Common myeloid progenitor, CD34-positive (primary cell): Measurements from ENCODE around the gene LRRC37A3.
"Not testable (repeated sequence)": the region's sequence is repeated elsewhere in the genome, so short reads cannot be mapped to it uniquely, and the experiment has no call there.

Experiments used
- CTCF ChIA-PET: fragments of 350-600 bp; sonication (Branson Sonifier 250); formaldehyde crosslinking; loops from one replicate; lab custom pipeline; 2021; ENCODE audit warnings: antibody characterized with exemption; lab: Charles Lee
- POLR2A ChIA-PET: fragments of 350-600 bp; sonication (Branson Sonifier 250); formaldehyde crosslinking; loops from one replicate; lab custom pipeline; 2021; ENCODE audit warnings: antibody characterized with exemption; lab: Charles Lee
- DNase-seq, 3 donors: peaks; one replicate each; pipeline versions ENCODE4 v3.0.0 to v3.0.0-alpha.2; 2013
- H3K27ac ChIP-seq, 2 experiments: 1 replicate in 1 of 2; 2 replicates in 1 of 2; pipeline ENCODE4 v1.7.0; 2013; ENCODE audit warnings: inconsistent platforms in 2 of 2, low read length in 2 of 2, mild to moderate bottlenecking in 2 of 2, low read depth in 1 of 2, moderate library complexity in 1 of 2; ENCODE audit not compliant: severe bottlenecking in 2 of 2, insufficient read depth in 1 of 2, poor library complexity in 1 of 2
- H3K27me3 ChIP-seq, 5 experiments: replicated peaks in 2 of 5; 1 replicate in 3 of 5; 2 replicates in 2 of 5; pipeline versions ENCODE4 v1.6.1 to v1.7.0; 2013; ENCODE audit warnings: low read length in 4 of 5, mild to moderate bottlenecking in 2 of 5, moderate library complexity in 2 of 5, inconsistent platforms in 1 of 5; ENCODE audit not compliant: insufficient read depth in 5 of 5, control insufficient read depth in 4 of 5
- H3K36me3 ChIP-seq, 4 experiments: 1 replicate in 2 of 4; 2 replicates in 2 of 4; pipeline versions ENCODE4 v1.6.1 to v1.7.0; 2013; ENCODE audit warnings: low read length in 3 of 4, control low read depth in 1 of 4, mild to moderate bottlenecking in 1 of 4; ENCODE audit not compliant: control insufficient read depth in 4 of 4, insufficient read depth in 4 of 4
- H3K4me1 ChIP-seq, 4 experiments: 1 replicate in 3 of 4; 2 replicates in 1 of 4; pipeline versions ENCODE4 v1.6.1 to v1.7.1; 2013; ENCODE audit warnings: low read length in 3 of 4, mild to moderate bottlenecking in 3 of 4, control low read depth in 1 of 4, inconsistent platforms in 1 of 4, moderate library complexity in 1 of 4; ENCODE audit not compliant: control insufficient read depth in 4 of 4, insufficient read depth in 4 of 4; ENCODE audit errors: control extremely low read depth in 1 of 4
- H3K4me3 ChIP-seq, 7 experiments: 1 replicate in 4 of 7; 2 replicates in 3 of 7; pipeline versions ENCODE4 v1.5.1 to v1.7.0; 2013; ENCODE audit warnings: mild to moderate bottlenecking in 7 of 7, low read length in 6 of 7, moderate library complexity in 6 of 7, inconsistent platforms in 2 of 7, low read depth in 2 of 7, control low read depth in 1 of 7; ENCODE audit not compliant: insufficient read depth in 4 of 7, control insufficient read depth in 1 of 7; ENCODE audit errors: extremely low read depth in 1 of 7
- H3K9me3 ChIP-seq, 5 experiments: 1 replicate in 4 of 5; 2 replicates in 1 of 5; pipeline versions ENCODE4 v1.6.1 to v1.7.1; 2013; ENCODE audit warnings: low read length in 4 of 5, mild to moderate bottlenecking in 2 of 5, inconsistent platforms in 1 of 5, low read depth in 1 of 5, moderate library complexity in 1 of 5; ENCODE audit not compliant: control insufficient read depth in 4 of 5, insufficient read depth in 2 of 5; ENCODE audit errors: control extremely low read depth in 1 of 5
- WGBS: methylation state at CpG from one replicate; pipeline ENCODE4 v1.1.5; 2013; ENCODE audit not compliant: insufficient coverage; 5-methylcytosine and 5-hydroxymethylcytosine counted together

Gene LRRC37A3

DNA sequence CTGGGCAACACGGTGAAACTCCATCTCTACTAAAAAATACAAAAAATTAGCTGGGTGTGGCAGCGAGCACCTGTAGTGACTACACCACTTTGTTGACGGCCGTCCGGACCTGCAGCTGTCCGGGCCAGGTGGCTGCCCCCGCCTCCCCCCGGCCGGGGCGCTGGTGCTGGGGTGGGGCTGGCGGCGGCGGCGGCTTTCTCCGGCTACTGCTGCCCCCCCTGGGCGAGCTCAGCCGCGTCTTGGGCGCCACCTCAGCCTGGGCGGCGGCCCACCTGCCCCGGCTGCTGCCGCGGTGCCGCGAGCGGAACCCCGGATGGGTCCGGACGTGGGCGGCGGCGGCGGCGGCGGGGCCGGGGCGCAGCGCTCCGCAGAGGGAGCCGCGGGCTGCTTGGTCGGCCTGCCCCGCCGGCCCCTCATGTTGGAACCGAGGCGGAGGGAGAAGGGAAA, 413 bp downstream of the LRRC37A3 start:
- DNase-seq, result peak in 2 of 3 donors; percentile 30 to 56
- CTCF ChIA-PET, result interaction anchor here (1.4 to 1.5 kb wide), 2 partner anchors 20 to 253 kb away, joined by 3 to 10 read pairs; no protein-coding TSS in a partner anchor
- 0% methylated on average over 5 of the region's 47 CpGs for WGBS
- H3K9me3 ChIP-seq, H3K36me3 ChIP-seq, H3K27me3 ChIP-seq, POLR2A ChIA-PET: not testable (repeated sequence)
- peak overlapping the region; percentile 68 to 89 for H3K27ac ChIP-seq
- peaks cover 0 to 34% (median 24%) of the 10 kb centered on the region in 4 experiments for H3K4me1 ChIP-seq
- H3K4me3 ChIP-seq, result peak overlapping the region; percentile 43 to 82 (median 63)

DNA sequence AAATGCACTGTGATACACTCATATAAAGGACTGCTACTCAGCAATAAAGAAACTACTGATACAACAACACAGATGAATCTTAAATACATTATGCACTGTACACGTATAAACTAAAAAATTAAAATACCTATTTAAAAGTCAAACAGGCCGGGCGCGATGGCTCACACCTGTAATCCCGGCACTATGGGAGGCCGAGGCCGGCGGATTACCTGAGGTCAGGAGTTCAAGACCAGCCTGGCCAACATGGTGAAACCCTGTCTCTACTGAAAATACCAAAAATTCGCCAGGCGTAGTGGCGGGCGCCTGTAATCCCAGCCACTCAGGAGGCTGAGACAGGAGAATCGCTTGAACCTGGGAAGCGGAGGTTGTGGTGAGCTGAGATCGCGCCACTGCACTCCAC, 1.7 kb downstream of the LRRC37A3 start:
- POLR2A ChIA-PET, CTCF ChIA-PET: not testable (repeated sequence)
- WGBS, result no CpG with 5 or more reads among the region's 16 CpGs

DNA sequence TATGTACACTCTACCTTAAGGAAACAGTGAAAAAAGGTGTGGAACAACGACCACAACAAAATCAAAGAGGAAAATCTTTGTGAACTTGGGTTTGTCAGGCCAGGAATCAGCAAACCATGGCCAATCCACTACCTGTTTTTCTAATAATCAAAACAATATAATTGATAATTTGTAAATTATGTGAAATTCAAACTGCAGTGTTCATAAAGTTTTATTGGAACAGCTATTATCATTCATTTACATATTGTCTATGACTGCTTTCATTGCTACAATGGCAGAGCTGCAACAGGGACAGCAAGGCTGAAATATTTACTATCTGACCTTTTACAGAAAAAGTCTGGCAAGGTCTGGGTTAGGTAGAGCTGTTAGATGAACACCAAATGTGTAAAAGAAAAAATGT, 4.0 kb downstream of the LRRC37A3 start:
- POLR2A ChIA-PET, H3K27me3 ChIP-seq, H3K4me3 ChIP-seq, H3K27ac ChIP-seq, CTCF ChIA-PET, H3K36me3 ChIP-seq, H3K9me3 ChIP-seq, DNase-seq, H3K4me1 ChIP-seq: not testable (repeated sequence)
- no CpG with 5 or more reads among the region's 1 CpG for WGBS

More for the DNA sequence above, 1.7 kb downstream of the LRRC37A3 start:
- not testable (repeated sequence) for H3K4me3 ChIP-seq, H3K9me3 ChIP-seq, DNase-seq, H3K27ac ChIP-seq, H3K36me3 ChIP-seq, H3K27me3 ChIP-seq
- peaks cover 0 to 22% (median 17%) of the 10 kb centered on the region in 4 experiments for H3K4me1 ChIP-seq

DNA sequence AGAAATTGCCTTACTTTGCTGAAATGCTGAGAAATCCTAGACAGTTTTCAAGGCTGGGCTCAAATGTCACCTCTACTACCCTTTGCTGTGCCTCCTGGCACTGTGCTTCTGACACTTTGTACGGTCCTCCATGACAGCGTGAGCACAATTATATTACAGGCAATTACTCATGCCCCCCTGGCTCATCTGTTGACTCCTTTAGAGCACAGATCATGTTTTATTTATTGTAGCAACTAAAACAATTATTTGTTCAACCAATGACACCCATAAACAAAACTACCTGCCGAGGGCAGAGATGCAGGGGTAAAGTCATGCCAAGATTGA, 9.1 kb downstream of the LRRC37A3 start:
- POLR2A ChIA-PET, H3K4me3 ChIP-seq, CTCF ChIA-PET, H3K27me3 ChIP-seq, H3K9me3 ChIP-seq, DNase-seq, H3K4me1 ChIP-seq, H3K27ac ChIP-seq, H3K36me3 ChIP-seq: not testable (repeated sequence)
- WGBS, result no CpG with 5 or more reads among the region's 3 CpGs

DNA sequence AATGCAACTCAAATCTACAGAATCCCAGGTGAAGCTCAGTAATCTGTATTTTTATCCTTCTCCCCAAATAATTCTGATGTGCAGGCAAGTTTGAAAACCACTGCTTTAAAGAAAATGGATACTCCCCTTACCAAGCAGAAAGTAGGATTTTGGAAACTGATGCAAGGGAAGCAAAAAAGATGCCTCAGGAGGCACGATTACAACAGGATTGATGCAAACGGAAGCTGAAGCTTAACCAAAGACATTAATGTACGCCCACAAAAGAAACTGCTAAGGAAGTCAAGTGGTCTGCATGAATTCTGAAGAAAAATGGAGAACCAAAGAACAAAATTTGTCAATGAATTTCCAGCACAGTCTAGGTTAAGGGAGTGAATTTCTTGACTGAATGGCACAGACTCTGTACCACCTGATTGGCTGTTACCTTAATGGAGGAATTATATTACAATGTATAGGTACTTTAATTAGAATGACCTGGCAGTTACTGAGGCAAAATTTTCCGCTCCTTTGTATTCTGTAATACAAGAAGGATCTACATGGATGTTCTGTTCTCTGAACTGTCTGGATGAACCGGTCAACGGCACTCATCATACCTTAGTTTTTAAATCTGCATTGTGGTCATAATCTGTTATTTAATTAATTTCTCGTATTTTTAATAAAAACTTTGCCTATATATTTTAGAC, 9.6 kb downstream of the LRRC37A3 start:
- H3K36me3 ChIP-seq, H3K4me1 ChIP-seq, CTCF ChIA-PET, POLR2A ChIA-PET, H3K9me3 ChIP-seq, H3K4me3 ChIP-seq, H3K27ac ChIP-seq, H3K27me3 ChIP-seq, DNase-seq: not testable (repeated sequence)
- WGBS, result no CpG with 5 or more reads among the region's 7 CpGs

DNA sequence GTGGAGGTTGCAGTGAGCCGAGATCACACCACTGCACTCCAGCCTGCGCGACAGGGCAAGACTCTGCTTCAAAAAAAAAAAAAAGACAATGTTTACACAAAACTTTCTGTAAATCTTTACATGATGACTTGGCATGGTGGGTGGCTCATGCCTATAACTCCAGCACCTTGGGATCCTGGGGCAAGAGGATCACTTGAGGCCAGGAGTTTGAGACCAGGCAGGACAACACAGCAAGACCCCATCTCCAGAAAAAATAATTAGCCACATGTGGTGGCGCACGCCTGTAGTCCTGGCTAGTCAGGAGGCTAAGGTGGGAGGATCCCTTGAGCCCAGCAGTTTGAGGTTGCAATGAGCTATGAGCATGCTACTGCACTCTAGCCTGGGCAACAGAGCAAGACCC, 15.2 kb downstream of the LRRC37A3 start:
- POLR2A ChIA-PET, H3K27ac ChIP-seq, H3K27me3 ChIP-seq, DNase-seq, H3K4me3 ChIP-seq, H3K4me1 ChIP-seq, H3K9me3 ChIP-seq, CTCF ChIA-PET, H3K36me3 ChIP-seq: not testable (repeated sequence)
- WGBS, result no CpG with 5 or more reads among the region's 5 CpGs

DNA sequence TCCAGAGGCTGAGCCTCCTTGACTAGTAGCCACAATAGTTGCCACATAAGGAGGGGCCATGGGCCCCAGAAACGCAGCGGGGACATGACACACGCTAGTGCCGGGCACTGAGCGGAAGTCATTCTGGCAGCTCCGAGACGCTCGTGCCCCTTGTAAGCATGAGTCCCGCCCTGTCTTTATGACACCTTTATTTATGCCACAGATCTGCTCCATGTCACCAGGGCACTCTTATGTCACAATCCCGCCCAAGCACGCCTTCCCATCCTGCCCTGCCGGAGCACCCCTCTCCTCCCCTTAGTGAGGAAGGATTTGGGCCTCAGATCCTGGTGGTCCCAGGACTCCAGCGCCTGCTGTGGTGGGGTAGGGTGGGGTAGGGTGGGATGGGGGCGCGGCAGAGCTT, 22.1 kb downstream of the LRRC37A3 start:
- H3K4me3 ChIP-seq, H3K36me3 ChIP-seq, DNase-seq, POLR2A ChIA-PET, H3K4me1 ChIP-seq, CTCF ChIA-PET, H3K9me3 ChIP-seq, H3K27me3 ChIP-seq, H3K27ac ChIP-seq: not testable (repeated sequence)
- 96% methylated on average over 10 of the region's 15 CpGs for WGBS
